KOPT-K1 (cell line): ENCODE data around the gene CPPED1.

ENCODE experiments used
- H3K27ac ChIP-seq: fragments of 200-600 bp; sonication (generic); 2 replicates; pipeline ENCODE4 v1.5.1; 2016; ENCODE audit warnings: antibody characterized with exemption, mild to moderate bottlenecking, low read depth, low read length; ENCODE audit not compliant: poor library complexity, severe bottlenecking
- H3K36me3 ChIP-seq: fragments of 200-600 bp; sonication (generic); 2 replicates; pipeline ENCODE4 v1.5.1; 2017; ENCODE audit warnings: antibody characterized with exemption, mild to moderate bottlenecking, low read length, moderate library complexity; ENCODE audit not compliant: insufficient read depth
- H3K9me3 ChIP-seq: fragments of 200-600 bp; sonication (generic); 2 replicates; pipeline ENCODE4 v1.5.1; 2017; ENCODE audit warnings: antibody characterized with exemption, low read length, mild to moderate bottlenecking; ENCODE audit not compliant: insufficient read depth, poor library complexity, severe bottlenecking

Gene CPPED1

DNA sequence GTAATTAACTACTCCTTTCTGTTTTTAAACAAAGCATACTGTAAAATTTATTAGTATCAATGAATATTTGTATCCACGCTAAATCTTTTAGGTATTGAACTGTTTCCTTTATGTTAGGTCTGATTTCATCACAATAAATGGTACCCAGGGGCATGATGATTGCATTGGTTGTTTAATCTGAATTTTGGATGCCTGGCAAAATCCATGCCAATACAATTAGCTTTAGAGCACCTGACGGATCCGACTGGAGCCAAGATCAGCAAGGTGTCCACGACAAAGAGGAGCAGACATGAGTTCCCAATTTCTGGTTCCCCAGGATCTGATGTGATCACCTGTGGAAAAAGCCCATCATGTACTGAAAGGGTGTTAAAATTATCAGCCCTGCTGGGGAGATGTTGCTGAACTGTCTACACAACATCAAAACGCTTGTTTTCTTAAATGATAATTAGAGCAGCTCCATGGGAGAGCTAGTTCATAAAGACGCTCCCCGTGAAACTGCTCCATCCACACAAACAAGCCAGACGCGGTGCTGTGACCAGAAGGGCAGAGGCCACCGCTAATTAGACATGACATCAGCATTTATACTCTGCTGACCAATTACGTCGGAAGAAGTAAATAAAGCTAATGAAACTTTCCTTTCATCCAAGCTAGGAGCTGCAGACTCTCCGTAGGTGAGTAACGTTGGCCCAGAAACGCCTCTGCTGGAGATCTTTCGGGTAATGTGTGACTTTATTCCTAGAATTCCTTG is 151.7 kb downstream of the CPPED1 start:
- H3K36me3 ChIP-seq, result no peaks in the 10 kb centered on the region
- no peak overlapping the region for H3K27ac ChIP-seq
- H3K9me3 ChIP-seq, result no peaks in the 10 kb centered on the region

DNA sequence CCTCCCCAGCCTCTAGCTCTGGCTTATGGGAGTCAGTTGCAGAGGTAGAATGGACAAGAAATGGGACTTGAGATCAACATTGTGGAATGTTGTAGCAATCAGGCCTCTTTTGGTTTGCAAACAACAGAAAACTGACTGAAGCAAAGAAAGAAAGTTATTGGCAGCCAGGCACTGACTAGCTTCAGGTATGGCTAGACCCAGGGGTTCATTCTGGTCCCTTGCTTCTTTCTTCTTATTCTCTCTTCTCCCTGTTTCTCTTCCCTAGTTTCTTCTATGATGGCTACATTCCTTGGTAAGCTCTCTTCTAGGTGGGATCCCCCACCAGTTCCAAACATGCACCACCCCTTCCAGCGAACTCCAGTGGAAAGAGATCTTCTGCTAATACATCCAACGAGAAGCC is 154.3 kb downstream of the CPPED1 start:
- H3K9me3 ChIP-seq, result no peaks in the 10 kb centered on the region
- no peaks in the 10 kb centered on the region for H3K36me3 ChIP-seq
- H3K27ac ChIP-seq, result no peak overlapping the region

DNA sequence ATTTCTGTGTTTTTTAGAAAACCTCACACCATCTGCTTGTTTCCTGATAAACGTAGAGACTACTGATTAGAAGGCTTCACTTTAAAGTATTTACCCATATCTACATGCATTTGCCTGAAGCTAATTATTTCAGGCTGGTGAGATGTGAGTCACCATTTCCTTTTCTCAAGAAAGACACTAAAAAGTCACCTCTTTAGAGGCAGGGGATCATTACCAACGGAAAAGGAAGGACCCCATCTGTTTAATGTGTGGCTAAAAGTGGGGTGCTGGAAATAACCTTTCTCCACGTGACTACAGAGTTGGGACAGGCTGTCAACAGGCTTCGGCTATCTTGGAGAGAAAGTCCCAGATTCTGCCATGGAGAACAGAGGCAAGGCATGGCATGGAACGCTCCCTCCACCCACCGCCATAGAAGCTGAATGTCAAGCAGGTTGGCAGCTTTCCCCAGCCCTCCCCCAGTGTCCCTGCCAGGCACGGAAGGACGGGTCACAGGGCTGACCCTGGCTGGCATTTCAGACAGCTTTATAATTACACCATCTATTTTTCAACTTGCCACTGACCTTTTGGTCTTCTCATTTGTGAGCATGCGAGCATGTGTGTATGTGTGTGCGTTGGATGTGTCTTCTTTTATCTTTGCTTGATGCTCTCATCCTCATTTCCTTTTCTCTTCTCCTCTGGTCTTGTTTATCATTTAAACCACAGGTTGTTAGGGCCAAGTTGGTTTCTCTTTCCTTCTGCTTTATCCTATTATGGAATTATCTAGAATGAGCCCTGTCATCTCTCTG is 157.0 kb downstream of the CPPED1 start:
- no peaks in the 10 kb centered on the region for H3K36me3 ChIP-seq
- peak overlapping the region; percentile 87 for H3K27ac ChIP-seq

DNA sequence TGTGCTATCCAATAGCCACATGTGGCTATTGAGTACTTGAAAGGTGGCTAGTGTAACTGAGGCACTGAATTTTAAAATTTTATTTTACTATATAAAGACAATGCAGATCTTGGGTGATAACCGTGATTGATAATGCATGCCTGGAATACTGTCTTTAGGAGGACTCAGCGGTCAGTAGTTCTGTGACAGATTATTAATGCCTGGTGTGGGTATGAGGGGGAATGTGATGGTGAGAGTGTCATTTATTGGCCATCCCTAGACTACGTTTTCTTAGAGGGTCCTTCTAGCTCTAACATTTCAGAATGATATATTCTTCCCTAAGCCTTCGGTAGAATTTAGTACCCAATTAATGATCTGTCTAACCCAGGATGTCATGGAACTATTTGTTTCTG is 157.6 kb downstream of the CPPED1 start:
- H3K36me3 ChIP-seq, result no peaks in the 10 kb centered on the region
- H3K9me3 ChIP-seq, result no peaks in the 10 kb centered on the region
- H3K27ac ChIP-seq, result peak overlapping the region; percentile 87

More for the DNA sequence above, 157.0 kb downstream of the CPPED1 start:
- no peaks in the 10 kb centered on the region for H3K9me3 ChIP-seq

DNA sequence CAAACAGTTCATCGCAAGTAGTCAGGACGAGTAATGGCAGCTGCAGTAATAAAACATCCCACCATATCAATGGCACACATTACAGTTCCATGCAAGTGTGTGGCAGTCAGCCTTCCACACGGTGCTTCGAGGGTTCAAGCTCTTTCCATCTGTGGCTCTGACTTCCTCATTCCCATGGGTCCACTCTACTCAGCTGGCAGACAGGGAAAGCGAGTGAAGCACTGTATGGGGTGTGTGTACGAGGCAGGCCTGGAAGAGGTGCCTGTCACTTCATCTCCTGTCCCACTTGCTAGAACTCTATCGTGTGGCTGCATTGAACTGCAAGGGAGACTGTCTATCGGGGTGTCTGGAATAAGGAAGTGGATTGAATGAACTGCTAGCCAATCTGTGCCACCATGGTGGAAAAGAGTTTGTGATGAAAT is 160.6 kb downstream of the CPPED1 start:
- Histone ChIP-seq H3K9me3 (no peaks in the 10 kb centered on the region), H3K27ac (no peak overlapping the region), H3K36me3 (no peaks in the 10 kb centered on the region)

DNA sequence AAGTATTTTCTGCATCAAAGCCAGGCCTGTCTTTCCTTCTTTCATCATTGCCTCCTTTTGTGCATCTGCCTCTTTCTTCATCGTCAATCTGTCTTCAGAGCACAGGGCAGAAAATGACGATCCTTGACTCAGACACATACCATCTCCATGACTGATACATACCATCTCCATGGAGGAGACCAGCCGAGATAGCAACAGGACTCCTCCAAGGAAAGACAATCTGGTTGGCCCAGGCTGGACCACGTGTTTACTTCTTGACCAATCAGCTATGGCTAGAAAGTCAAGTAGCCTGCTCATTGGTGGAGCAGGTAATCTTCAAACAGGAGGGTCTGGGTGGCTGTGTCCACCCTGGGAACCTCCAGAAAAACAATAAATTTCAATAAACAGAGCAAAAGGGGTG is 164.6 kb downstream of the CPPED1 start:
- no peaks in the 10 kb centered on the region for H3K9me3 ChIP-seq
- H3K36me3 ChIP-seq, result no peaks in the 10 kb centered on the region
- H3K27ac ChIP-seq, result no peak overlapping the region

DNA sequence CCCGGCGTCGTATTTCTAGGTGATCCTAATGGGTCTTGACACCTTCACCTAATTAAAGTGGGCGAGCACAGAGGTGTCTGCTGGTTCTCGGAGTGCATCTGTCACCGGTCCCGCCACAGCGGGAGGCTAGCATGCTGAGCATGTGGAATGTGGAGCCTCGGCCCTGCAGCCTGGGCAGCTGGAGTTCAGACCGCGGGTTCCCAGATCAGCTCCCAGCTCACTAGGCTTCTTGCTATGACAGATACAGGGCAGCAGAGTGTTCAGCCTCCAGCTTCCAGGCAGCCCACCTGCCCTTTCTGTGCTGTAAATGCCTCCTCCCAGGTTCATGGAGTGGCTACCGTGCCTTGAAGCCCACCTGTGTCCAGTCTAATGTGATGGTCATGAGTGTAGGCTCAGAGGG is 166.7 kb downstream of the CPPED1 start:
- Histone ChIP-seq H3K9me3 (no peaks in the 10 kb centered on the region), H3K27ac (no peak overlapping the region), H3K36me3 (no peaks in the 10 kb centered on the region)

DNA sequence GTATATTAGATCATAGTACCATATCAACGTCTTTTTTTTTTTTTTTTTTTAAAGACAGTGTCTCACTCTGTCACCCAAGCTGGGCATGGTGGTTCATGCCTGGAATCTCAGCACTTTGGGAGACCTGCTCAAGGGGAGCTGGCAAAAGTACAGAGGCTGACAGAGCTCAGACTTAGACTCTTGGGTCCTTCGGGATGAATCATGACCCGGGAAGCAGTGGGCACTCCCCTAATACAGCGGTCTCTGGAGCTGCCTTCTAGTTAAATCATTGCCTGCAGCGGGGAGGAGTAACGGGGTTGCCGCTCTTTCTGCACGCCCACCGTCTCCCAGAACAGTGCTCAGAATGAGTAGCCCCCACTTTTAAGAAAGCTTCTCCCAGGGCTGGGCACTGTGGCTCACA is 174.4 kb downstream of the CPPED1 start:
- no peaks in the 10 kb centered on the region for H3K36me3 ChIP-seq

DNA sequence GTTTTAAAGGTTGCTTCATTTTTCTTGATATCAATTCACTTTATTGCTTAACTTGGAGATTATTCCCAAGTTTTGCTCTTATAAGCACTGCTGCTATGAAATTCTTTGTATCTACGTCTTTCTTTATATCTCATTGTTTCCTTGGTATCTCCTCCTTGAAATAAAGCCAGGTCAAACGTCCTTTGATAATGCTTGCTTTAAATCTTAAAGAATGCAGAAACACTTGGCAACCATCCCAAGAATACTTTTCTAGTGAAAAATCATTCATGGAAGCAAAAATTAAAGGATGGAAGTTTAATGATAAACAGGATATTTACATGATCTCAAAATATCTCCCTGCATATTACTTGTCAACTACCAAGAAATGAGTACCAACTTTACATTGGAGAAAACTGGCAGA is 175.2 kb downstream of the CPPED1 start:
- Histone ChIP-seq H3K27ac (no peak overlapping the region), H3K9me3 (no peaks in the 10 kb centered on the region), H3K36me3 (no peaks in the 10 kb centered on the region)

More for the DNA sequence above, 174.4 kb downstream of the CPPED1 start:
- no peak overlapping the region for H3K27ac ChIP-seq
- no peaks in the 10 kb centered on the region for H3K9me3 ChIP-seq

DNA sequence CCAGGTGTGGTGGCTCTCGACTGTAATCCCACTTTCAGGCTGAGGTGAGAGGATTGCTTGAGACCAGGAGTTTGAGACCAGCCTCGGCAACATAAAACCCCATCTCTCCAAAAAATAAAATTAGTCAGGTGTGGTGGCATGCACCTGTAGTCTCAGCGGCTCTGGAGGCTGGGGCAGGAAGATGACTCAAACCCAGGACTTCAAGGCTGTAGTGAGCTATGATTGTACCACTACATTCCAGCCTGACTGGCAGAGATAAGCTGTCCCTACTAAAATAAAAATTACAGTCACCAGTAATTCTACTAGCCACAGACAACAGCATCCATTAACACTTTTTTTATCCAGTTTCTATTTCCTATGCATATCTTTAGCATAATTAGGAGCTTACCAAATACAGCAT is 176.3 kb downstream of the CPPED1 start:
- H3K36me3 ChIP-seq, result no peaks in the 10 kb centered on the region
- no peaks in the 10 kb centered on the region for H3K9me3 ChIP-seq
- no peak overlapping the region for H3K27ac ChIP-seq

DNA sequence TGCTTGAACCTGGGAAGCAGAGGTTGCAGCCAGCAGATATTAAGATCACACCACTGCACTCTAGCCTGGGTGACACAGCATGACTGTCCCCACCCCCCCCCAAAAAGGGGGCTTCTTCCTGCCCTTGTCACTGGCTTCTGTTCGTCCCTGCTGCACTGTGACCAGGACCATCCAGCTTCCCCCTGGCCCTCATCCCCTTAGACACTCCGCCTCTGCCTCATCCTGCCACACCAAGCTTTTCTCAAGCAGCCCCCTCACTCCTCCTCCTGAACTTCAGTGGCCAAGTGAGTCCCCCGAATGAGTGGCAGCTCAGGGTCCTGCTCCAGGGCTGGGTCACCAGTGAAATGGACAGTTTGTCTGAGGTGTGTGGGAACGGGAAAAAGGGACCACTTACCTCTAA is 177.3 kb downstream of the CPPED1 start:
- Histone ChIP-seq H3K36me3 (no peaks in the 10 kb centered on the region), H3K9me3 (no peaks in the 10 kb centered on the region)

DNA sequence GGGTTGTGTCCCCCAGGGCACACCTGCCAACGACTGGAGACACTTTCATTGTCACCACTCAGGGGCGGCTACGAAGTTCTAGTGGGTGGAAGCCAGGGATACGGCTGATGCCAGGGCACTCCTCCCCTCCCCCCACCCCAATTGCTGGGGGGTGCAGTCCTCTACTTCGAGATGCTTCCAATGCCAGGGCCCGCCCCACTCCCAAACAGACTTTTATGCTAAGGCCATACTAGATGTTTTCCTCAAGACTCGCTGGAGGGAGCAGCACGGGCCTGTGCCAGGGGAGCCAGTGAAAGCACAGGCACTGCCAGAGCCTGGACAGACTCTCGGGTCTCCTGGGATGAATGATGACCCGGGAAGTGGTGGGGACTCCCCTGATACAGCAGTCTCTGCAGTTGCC is 178.0 kb downstream of the CPPED1 start:
- H3K9me3 ChIP-seq, result no peaks in the 10 kb centered on the region
- H3K36me3 ChIP-seq, result no peaks in the 10 kb centered on the region
- H3K27ac ChIP-seq, result no peak overlapping the region

More for the DNA sequence above, 177.3 kb downstream of the CPPED1 start:
- no peak overlapping the region for H3K27ac ChIP-seq

DNA sequence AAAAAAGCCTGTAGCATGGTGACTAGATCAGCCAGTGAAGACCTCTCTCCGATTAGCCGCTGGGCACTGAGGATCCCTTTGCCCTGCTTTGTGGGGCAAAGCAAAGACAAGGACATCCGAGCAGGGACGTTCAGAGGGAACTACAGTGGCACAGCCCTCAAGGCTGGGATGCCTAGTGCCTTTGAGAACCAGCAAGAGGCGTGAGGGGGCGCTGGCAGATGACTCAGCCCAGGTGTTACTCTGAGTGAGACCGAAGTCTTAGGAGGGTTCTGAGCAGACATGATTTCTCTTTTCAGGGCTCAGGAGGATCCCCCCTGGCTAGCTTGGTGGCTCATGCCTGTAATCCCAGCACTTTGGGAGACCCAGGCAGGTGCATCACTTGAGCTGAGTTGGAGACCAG is 178.6 kb downstream of the CPPED1 start:
- Histone ChIP-seq H3K36me3 (no peaks in the 10 kb centered on the region), H3K27ac (no peak overlapping the region), H3K9me3 (no peaks in the 10 kb centered on the region)

DNA sequence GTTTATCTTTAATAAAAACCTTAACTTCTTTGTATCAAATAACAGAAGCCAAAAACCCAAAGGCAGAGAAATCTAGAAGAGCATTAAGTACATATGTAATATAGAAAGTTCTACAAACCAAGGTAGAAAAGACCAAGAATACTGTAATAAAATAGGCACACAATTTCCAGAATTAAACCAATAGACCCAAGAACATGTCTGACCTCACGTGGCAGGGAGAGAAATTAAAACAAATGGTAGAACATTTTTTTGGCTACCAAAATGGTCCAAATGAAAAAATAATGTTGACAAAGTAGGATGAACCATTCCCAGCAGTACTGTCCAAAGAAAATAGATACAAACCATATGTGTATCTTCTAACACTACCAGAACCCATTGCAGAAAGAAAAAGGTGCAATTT is 183.5 kb downstream of the CPPED1 start:
- peaks cover 17% of the 10 kb centered on the region for H3K9me3 ChIP-seq
- H3K27ac ChIP-seq, result peak overlapping the region; percentile 89
- no peaks in the 10 kb centered on the region for H3K36me3 ChIP-seq

DNA sequence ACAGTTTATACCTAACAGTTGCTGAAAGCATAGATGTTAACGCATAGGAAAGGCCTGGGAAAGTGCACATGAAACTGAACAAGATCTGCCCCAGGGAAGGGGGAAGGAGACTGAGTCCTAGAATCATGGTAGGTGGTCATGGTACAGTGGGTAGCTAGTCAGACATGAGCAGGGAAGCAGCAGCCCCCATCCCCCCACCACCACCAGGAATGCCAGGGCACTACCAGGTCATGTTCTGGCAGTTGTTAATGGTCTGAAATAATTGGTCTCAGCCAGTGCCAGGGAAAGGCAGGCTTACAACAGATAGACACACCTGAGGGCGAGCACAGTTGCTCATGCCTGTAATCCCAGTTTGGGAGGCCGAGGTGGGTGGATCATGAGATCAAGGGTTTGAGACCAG is 185.2 kb downstream of the CPPED1 start:
- Histone ChIP-seq H3K36me3 (no peaks in the 10 kb centered on the region), H3K27ac (peak overlapping the region; percentile 89), H3K9me3 (peaks cover 22% of the 10 kb centered on the region)

DNA sequence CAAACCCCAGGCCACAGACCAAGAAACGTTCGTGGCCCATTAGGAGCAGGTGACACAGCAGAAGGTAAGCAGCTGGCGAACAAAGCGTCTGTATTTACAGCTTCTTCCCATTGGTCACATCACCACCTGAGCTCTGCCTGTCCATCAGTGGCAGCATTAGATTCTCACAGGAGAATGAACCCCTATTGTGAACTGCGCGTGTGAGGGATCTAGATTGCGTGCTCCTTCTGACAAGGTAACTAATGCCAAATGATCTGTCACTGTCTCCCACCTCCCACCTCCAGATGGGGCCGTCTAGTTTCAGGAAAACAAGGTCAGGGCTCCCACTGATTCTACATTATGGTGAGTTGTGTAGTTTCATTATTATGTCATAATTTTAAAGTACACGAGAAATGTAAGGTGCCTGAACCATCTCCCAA is 186.3 kb downstream of the CPPED1 start:
- H3K9me3 ChIP-seq, result peaks cover 22% of the 10 kb centered on the region
- no peaks in the 10 kb centered on the region for H3K36me3 ChIP-seq
- peak overlapping the region; percentile 89 for H3K27ac ChIP-seq
